ENCODE measurements around the gene MEGF9. TPM values are rescaled to one million over a fixed set of nuclear protein-coding genes. Genes with fewer than 3 reads are reported as not detected.

Gene MEGF9
- total RNA-seq, 1 donor from 2014 or later, result 24.5 TPM

- no peak for DNase-seq (ENCODE audit: low spot score)
Measured at GRCh38 chr9:120707170-120707569, 7.1 kb downstream of the MEGF9 start.

GRCh38 chr9:120705174-120705573 lies 9.1 kb downstream of the MEGF9 start:
- no peak for DNase-seq (ENCODE audit: low spot score)

GRCh38 chr9:120702075-120702474 lies 12.2 kb downstream of the MEGF9 start:
- no peak for DNase-seq (ENCODE audit: low spot score)

- no peak for DNase-seq (ENCODE audit: low spot score)
Measured at GRCh38 chr9:120701248-120701647, 13.0 kb downstream of the MEGF9 start.

GRCh38 chr9:120698766-120699165 lies 15.5 kb downstream of the MEGF9 start:
- DNase-seq (ENCODE audit: low spot score), result no peak

- no peak for DNase-seq (ENCODE audit: low spot score)
Measured at GRCh38 chr9:120697448-120697847, 16.8 kb downstream of the MEGF9 start.

- no peak for DNase-seq (ENCODE audit: low spot score)
Measured at GRCh38 chr9:120696551-120697230, 17.6 kb downstream of the MEGF9 start.

- DNase-seq (ENCODE audit: low spot score), result no peak
Measured at GRCh38 chr9:120694559-120694958, 19.7 kb downstream of the MEGF9 start.

GRCh38 chr9:120693700-120694008 lies 20.6 kb downstream of the MEGF9 start:
- no peak for DNase-seq (ENCODE audit: low spot score)

GRCh38 chr9:120692901-120693699 lies 21.2 kb downstream of the MEGF9 start:
- DNase-seq (ENCODE audit: low spot score), result no peak

- no peak for DNase-seq (ENCODE audit: low spot score)
Measured at GRCh38 chr9:120690372-120690771, 23.9 kb downstream of the MEGF9 start.

GRCh38 chr9:120689860-120690259 lies 24.4 kb downstream of the MEGF9 start:
- no peak for DNase-seq (ENCODE audit: low spot score)

- DNase-seq (ENCODE audit: low spot score), result no peak
Measured at GRCh38 chr9:120688758-120689157, 25.5 kb downstream of the MEGF9 start.

- DNase-seq (ENCODE audit: low spot score), result no peak
Measured at GRCh38 chr9:120683150-120683549, 31.1 kb downstream of the MEGF9 start.

- no peak for DNase-seq (ENCODE audit: low spot score)
Measured at GRCh38 chr9:120681121-120681520, 33.1 kb downstream of the MEGF9 start.

GRCh38 chr9:120680579-120680978 lies 33.7 kb downstream of the MEGF9 start:
- DNase-seq (ENCODE audit: low spot score), result no peak

GRCh38 chr9:120680161-120680560 lies 34.1 kb downstream of the MEGF9 start:
- no peak for DNase-seq (ENCODE audit: low spot score)

GRCh38 chr9:120677965-120678364 lies 36.3 kb downstream of the MEGF9 start:
- DNase-seq (ENCODE audit: low spot score), result no peak

- no peak for DNase-seq (ENCODE audit: low spot score)
Measured at GRCh38 chr9:120676767-120677402, 37.4 kb downstream of the MEGF9 start.

GRCh38 chr9:120668399-120668798 lies 45.9 kb downstream of the MEGF9 start:
- no peak for DNase-seq (ENCODE audit: low spot score)

GRCh38 chr9:120663950-120664349 lies 50.3 kb downstream of the MEGF9 start:
- no peak for DNase-seq (ENCODE audit: low spot score)

- DNase-seq (ENCODE audit: low spot score), result no peak
Measured at GRCh38 chr9:120663380-120663779, 50.9 kb downstream of the MEGF9 start.
